NCI-H2107 (cell line): ENCODE measurements around the gene ITGA7.
"Not testable (repeated sequence)": the region's sequence is repeated elsewhere in the genome, so short reads cannot be mapped to it uniquely, and the experiment has no call there.

Experiments
- DNase-seq: peaks from one replicate; lab custom pipeline; 2025; lab: John Stamatoyannopoulos, UW

The ITGA7 gene

DNA sequence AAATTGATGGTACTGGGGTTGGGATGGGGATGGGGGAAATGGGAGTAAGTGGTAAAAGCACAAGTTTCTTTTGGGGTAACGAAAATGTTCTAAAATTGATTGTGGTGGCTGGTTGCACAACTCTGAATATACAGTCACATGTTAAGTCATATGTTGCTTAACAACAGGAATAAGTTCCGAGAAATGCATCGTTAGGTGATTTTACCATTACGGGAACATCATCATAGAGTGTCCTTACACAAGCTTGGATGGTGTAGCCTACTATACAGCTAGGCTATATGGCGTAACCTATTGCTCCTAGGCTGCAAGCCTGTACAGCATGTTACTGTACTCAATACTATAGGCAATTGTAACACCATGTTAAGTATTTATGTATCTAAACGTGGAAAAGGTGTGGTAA lies 31.0 kb downstream of the ITGA7 start:
- no peak for DNase-seq

DNA sequence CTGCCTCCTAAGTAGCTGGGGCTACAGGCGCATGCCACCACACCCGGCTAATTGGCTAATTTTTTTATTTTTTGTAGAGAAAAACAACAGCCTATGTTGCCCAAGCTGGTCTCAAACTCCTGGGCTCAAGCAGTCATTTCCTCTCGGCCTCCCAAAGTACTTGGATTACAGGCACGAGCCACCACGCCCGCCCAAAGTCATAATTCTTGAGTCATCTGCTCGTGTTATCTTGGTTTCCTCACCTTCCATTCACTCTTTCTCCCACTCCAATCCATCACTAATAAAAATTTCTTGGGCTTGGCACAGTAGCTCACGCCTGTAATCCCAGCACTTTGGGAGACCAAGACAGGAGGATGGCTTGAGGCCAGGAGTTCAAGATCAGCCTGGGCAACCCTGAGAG lies 32.0 kb downstream of the ITGA7 start:
- DNase-seq = no peak

DNA sequence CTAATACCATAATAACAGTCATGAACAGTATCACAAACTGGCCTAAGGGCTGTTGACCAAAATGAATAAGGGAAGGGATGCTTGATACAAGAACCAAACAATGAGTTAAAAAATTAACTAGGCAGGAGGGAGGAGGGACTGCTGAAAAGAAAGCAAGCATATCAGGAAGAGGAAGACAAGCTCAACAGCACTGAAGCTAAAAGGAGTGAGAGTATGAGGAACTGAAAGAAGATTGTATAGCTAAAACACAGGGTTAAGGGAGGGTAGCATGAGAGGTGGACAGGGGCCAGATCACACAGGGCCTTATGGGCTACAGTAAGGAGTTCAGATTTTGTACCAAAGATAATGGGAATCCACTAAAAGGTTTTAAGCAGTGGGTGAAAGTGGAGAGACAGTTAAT lies 34.1 kb downstream of the ITGA7 start:
- DNase-seq = no peak

DNA sequence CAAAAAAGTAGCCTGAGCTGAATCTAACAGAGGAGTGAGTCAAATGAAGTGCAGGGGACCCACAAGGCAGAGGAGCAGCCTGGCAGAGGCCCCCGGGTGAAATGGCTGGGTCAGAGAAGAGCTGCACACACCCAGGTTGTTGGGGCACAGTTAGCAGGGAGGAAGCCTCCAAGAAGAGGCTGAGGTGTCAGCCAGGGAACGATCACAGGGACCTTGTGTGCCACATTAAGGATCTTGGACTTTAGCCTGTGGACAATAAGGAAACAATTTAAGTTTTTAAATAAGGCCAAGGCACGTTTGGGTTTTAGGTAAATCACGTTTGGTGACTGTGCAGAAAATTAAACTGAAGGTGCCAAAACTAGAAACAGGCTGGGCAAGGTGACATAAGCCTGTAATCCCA lies 36.0 kb downstream of the ITGA7 start:
- no peak for DNase-seq

DNA sequence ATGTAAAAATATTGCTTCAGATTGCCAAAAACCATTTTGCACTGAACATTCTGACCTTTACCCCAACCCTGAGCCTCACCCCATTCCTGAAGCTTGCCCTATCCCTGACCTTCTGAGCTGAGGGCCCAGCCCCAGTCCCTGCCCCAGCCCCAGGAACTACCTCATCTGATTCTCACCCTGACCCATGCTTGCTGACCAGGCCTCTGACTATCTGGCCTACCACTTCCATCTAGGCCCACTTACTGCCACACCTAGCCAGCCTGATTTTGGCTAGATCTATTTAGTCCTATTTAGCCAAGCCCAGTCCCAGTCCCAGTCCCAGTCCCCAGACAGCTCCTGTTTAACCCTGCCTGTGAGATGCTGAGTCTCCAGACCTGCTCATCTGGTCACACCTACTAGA lies 37.4 kb downstream of the ITGA7 start:
- DNase-seq = no peak

DNA sequence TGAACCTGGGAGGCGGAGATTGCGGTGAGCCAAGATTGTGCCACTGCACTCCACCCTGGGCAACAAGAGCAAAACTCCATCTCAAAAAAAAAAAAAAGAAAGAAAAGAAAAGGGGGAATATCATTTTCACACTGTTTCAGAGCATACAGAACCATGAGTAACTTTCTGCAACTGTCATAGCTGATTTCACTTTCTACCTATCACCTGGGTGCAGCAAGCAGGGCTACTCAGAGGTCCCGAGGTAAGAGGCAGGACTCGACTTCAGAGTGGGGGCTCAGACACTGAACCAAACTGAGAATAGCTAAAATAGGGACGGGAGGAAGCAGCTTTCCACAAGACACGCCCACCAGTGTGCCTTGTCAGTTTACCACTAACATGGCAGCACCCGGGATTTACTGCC lies 41.2 kb downstream of the ITGA7 start:
- no peak for DNase-seq

DNA sequence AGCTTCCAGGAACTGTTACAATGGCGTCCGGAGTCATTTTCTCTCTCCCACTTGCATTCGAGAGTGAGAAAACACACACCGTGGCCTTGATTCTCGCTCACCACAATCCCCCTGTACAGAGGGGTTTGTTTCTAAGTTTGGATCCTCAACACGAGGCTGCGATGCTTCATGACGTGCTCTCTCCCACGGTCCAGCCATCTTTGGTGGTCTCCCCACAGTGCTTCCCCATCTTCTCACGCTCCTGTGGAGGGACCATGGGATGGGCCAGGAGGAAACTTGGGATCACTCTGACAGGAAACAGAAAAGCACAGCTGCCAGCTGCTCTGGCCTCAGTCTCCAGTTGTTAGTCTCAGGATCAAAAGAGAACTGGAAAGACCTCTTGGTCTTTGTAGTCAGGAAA lies 42.9 kb downstream of the ITGA7 start:
- no peak for DNase-seq

DNA sequence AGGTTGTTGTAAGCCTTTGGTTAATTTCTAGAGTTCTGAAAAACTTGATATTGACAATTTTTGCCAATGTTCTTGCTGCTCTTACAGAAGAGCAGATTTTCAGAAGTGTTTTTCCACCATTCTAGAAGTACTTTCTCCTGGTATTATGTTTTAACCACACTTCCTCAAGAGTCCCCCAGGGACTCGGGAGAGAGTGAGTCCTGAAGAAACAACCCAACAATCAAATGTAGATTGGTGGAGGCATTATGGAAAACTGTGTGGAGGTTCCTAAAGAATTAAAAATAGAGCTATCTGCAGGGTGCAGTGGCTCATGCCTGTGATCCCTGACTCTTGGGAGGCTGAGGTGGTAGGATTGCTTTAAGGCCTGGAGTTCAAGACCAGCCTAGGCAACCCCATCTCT lies 44.3 kb downstream of the ITGA7 start:
- no peak for DNase-seq

DNA sequence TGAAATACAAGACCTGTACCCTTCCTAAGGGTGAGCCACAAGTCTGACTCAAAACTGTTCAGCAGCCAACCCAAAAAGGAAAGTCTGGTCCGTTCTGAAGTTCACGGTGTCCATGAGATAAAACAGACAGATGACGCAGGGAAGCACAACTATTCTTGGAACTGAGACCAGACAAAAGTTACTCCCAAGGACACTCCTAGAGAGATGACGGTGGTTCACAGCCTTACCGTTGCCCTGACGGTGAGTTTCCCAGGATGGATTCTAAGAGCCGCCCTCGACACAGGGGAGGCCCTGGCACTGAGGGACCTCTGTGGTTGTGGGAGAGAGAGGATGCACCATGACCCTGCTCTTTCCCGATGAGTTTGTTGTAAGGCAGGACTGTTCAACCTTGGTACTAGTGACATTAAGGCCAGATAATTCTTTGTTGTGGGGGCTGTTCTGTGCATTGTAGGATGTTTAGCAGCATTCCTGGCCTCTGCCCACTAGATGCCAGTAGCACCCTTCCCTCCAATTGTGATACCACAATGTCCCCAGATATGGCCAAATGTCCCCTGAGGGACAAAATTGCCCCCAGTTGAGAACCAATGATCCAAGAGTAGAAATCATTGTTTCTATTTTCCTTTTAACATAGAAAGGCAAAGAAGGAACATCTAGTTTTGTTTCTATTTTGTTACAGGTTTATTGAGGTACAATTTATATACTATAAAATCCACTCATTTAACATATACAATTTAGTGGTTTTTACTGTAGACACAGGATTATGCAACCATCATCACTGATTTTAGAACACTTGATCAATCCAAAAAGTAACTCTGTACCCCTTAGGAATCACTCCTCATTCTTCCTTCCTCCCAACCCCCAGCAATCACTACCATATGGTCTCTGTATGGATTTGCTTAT lies 48.0 kb downstream of the ITGA7 start:
- no peak for DNase-seq

DNA sequence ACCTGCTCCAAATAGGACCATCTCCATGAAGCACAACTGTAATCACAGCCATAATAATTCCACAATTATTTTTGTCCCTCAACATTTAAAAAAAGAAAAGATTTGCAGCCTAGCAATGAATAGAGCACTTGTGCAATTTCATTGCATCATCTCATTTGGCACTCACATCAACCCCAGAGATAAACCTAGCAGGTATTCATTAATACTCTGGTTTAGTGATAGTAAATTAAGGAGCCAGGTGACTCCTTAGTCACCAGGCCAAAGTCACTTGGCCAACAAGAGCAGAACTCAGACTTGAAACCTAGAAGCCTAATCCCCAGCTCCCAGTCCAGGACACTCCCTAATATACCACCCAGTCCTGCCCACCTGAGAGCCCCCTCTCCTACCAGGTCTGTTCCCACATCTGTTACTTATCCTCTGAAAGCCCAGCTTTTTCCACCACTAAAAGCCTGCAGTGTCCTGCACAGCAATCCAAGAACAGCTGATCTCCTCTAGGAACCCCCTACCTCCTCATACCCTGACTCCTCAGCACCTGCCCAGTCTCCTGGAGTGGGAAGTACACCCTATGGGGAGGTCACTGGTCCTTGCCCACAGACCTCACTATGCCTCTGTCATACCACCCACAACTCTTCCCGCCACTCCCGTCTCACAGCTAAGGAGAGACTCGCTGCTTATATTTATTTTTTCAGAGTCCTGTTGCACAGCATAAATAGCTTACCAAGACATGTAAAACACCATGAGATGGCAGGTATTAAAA lies 48.9 kb downstream of the ITGA7 start:
- no peak for DNase-seq

DNA sequence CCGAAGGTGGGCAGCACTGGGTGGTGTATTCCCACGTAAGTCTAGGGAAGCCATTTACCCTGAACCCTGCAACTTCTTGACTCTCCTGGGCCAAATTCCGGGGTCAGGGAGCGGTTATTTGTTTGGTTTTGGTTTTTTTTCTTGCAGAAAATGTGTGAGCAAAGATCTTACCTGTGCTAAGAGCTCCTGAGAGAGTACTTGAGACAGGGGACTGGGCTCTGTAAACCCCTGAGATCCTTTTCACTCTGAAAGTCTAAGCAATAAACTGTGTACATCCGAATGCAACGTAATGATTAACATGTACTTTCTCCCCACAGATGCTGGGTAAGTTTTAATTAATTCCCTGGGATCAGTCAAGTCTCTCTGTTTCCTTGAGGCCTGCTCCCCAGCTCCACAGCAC lies 49.5 kb downstream of the ITGA7 start:
- no peak for DNase-seq

DNA sequence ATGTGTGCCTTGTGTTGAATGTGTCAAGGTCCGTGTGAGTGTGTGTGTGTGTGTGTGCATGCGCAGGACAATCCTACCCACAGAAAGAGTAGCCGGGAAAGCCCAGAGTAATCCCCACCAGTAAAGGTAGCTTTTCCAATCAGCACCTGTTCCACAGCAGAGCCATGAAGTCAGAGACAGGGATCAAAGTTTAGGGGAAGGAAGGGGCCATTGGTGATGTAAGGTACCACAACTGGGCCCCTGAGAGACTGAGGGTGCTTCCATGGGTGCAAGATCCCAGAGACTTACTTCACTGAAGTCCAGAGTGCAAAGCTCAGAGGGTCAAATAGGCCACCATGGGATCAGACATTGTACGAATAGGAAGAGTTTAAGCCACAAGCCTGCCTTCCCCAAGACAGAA lies 50.5 kb downstream of the ITGA7 start:
- DNase-seq = no peak

DNA sequence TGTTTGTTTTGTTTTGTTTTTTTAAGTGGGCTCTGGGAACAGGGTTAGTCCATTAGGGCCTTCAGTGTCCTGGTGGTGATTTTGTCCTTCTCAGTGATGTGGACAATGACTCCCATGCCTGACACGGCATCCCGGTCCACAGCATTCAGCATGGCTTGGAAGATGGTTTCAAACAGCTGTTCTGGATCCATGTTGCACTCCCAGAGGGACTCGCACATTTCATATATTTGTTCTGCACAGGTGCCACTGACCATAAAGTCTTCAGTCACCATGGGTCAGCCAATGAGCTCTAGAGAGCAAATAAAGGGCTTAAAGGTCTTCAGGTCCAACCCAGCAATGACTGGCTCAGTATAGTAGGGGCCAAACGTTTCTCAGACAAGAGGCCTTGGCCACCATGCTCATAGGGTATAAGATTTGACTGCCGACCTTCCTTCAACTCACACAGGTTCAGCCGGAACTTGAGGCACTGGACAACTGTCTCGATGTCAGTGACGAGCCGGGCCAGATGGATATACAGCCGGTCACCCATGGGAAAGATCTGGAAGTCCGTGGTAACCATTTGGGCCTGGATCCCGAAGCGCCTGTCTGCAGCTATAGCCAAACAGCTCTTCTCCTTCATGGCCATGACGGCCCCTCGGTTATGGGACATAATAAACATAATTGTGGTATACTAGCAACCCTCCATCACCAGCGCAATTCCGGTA lies 53.0 kb downstream of the ITGA7 start:
- DNase-seq = no peak

DNA sequence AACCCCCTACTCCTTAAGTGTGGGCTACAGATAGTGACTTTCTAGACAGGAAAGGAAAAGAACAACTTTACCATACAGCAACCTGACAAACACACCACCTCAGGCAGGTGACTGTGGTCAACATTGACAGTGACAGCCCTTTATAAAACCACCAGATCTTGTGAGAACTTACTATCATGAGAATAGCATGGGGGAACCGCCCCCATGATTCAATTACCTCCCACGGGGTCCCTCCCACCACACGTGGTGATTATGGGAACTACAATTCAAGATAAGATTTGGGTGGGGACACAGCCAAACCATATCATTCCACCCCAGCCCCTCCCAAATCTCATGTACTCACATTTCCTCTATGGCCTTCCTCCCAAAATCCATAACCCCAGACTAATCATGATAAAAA lies 54.7 kb downstream of the ITGA7 start:
- no peak for DNase-seq

DNA sequence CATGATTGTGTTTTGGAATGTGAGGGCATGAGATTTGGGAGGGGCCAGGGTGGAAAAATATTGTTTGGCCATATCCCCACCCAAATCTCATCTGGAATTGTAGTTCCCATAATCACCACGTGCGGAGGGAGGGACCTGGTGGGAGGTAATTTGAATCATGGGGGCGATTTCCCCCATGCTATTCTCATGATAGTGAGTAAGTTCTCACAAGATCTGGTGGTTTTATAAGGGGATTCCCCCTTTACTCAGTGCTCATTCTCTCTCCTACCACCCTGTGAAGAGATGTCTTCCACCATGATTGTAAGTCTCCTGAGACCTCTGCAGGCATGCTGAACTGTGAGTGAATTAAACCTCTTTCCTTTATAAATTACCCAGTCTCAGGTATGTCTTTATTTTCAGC lies 55.4 kb downstream of the ITGA7 start:
- no peak for DNase-seq

DNA sequence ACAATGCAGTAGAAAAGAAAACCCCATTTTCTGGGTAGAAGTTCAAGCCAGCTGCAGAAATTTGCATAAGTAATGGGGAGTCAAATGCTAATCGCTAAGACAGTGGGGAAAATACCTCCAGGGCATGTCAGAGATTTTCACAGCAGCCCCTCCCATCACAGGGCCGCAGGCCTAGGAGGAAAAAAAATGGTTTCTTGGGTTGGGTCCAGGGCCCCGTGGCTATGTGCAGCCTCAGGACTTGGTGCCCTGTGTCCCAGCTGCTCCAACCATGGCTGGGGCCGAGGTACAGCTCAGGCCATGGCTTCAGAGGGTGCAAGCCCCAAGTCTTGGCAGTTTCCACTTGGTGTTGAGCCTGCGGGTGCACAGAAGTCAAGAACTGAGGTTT lies 56.4 kb downstream of the ITGA7 start:
- DNase-seq = no peak

DNA sequence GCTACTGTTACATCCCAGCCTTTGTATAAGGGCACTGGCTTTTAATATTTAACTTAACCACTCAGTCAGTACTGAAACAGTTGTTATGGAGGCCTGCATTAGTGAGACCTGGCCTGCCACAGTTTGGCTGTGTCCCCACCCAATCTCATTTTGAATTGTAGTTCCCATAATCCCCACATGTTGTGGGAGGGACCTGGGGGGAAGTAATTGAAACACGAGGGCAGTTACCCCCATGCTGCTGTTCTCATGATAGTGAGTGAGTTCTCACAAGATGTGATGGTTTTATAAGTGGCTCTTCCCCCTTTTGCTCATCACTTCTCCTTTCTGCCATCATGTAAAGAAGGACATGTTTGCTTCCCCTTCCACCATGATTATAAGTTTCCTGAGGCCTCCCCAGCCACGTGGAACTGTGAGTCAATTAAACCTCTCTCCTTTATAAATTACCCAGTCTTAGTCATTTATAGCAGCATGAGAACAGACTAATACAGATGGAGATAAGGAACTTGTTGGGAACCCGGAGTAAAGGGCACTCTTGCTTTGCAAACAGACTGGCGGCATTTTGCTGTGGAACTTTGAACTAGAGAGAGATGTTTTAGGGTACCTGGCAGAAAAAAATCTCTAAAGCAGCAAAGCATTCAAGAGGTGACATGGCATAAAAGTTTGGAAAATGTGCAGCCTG lies 56.9 kb downstream of the ITGA7 start:
- not testable (repeated sequence) for DNase-seq

DNA sequence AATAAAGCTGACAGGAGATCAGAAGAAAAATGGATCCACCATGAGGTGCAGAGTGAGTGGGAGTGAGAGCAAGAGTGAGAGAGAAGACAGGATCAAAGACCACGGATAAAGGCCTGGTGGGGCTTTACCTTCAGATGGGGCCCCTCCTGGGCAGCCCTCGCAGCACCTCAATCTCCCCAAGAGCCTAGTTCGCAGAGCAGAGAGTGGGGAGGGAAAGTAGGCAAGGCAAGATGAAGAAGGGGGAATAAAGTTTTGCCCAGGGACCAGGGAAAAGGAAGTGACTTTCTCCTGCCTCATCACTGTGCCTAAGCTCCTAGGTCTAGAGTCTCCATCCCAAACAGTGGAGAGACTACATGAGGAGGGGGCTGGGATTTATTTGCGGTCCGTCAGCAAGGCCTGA lies 60.7 kb downstream of the ITGA7 start:
- DNase-seq = no peak

DNA sequence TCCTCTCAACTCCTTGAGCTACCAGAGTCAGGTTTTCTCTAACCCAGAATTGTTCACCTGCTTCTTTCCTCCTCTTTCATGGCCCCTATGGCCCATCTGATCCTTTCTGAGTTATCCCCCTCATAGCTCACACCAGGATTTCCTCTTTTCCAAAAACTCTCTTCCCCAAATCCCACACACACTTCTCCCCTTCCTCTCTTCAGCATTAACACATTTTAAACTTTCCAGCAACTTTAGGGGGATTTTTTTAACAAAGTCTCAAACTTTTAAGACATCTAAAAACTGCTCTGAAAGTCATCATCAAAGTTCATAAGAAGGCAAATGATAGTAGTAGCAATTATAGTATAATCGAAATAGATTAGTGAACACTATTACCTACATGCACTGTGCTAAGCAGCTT lies 63.1 kb downstream of the ITGA7 start:
- no peak for DNase-seq

DNA sequence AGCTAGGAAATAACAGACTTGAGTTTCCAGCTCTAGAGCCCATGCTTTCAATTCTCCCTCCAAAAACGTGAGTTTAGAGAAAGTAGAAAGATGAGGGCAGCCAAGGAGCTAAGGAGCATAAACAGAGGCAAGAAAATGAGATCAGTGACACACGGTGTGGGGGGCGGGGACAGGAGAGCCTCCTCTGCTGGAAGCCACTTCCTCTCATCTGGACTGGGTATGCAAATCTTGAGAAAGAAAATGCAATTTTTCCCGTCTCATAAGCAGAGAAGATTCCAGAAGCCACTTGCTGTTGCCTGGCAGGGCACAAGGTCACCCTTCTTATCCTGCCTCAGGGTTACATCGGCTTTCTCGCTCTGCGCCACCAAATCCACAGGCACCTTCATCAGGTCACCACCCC lies 65.0 kb downstream of the ITGA7 start:
- no peak for DNase-seq

DNA sequence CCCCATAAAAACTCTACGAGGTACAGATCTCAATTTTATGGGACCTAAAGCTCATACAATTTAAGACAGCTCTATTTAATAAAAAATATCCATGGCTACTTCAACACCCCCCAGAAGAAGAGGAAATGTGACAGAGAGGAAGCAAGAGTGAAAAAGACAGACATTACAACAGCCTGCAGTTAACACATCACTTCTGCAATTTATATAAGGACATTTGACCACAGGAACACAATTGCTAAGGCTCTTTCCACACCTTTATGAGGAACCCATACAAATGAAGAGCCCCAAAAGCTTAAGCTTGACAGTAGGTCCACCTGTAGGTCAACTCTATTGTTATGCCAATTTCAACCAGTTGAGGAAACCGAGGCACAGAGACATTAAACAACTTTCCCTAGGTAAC lies 65.4 kb downstream of the ITGA7 start:
- DNase-seq = no peak

DNA sequence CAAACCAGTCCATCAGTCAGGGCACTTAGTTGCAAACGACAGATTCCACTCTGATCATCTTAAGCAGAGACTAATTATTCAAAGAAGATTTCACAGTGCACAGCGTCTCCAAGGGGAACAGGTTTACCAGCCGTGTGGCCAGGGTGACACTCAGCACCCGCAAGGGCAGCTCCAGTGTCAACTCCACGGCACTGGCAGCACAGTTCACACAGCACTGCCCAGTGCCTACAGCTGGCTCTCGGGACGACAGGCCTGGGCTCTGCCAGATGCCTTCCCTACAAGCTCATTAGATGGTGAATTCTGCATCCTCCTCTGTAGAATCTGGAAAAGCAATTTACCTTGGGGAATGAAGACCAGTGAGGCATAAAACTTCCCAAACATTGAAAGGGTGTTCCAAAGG lies 66.1 kb downstream of the ITGA7 start:
- no peak for DNase-seq
